H1 (cell line): ENCODE measurements around the gene GANAB. TPM values are rescaled to one million over a fixed set of nuclear protein-coding genes. Genes with fewer than 3 reads are reported as not detected.

ENCODE experiments used
- GABPA ChIP-seq: IDR thresholded peaks from 2 replicates; pipeline ENCODE4 v1.6.1; 2011; ENCODE audit warnings: mild to moderate bottlenecking, low read length, moderate library complexity, borderline replicate concordance; ENCODE audit not compliant: insufficient read depth
- HDAC2 ChIP-seq, 2 experiments: fragments of 300-600 bp in 1 of 2; sonication (generic) in 1 of 2; IDR thresholded peaks; 2 replicates each; pipeline ENCODE4 v1.6.1; 2011 to 2012; ENCODE audit warnings: low read depth in 2 of 2, low read length in 2 of 2, mild to moderate bottlenecking in 2 of 2, moderate library complexity in 2 of 2, borderline replicate concordance in 1 of 2, inconsistent platforms in 1 of 2
- MAX ChIP-seq: IDR thresholded peaks from 2 replicates; pipeline ENCODE4 v1.6.1; 2012; ENCODE audit warnings: inconsistent platforms
- POU5F1 ChIP-seq: IDR thresholded peaks from 2 replicates; pipeline ENCODE4 v1.6.1; 2011; ENCODE audit warnings: low read depth, mild to moderate bottlenecking, low read length, moderate library complexity
- RBBP5 ChIP-seq: IDR thresholded peaks from 2 replicates; pipeline ENCODE4 v1.7.1; 2012; ENCODE audit warnings: low read depth, mild to moderate bottlenecking, inconsistent platforms, low read length, moderate library complexity, borderline replicate concordance
- RFX5 ChIP-seq: IDR thresholded peaks from 2 replicates; pipeline ENCODE4 v1.6.1; 2011; ENCODE audit warnings: low read depth, low read length, improper control_type of control experiment, borderline replicate concordance
- RNF2 ChIP-seq: fragments of 200-900, 300-1000 bp; sonication (generic); IDR thresholded peaks from 2 replicates; pipeline ENCODE4 v1.7.1; 2016; ENCODE audit warnings: borderline replicate concordance, low read depth, mild to moderate bottlenecking, antibody characterized with exemption, low read length; ENCODE audit not compliant: poor library complexity, severe bottlenecking; ENCODE audit errors: missing control alignments
- TAF1 ChIP-seq: IDR thresholded peaks from 2 replicates; pipeline ENCODE4 v1.6.1; 2011; ENCODE audit warnings: mild to moderate bottlenecking, low read depth, low read length
- USF2 ChIP-seq: IDR thresholded peaks from 2 replicates; pipeline ENCODE4 v1.6.1; 2011; ENCODE audit warnings: low read length, improper control_type of control experiment
- polyA plus RNA-seq, 7 experiments: library from polyadenylated mRNA; depleted of rRNA in 3 of 7; stranded (reverse) in 5 of 7; unstranded in 2 of 7; fragments of >200 nt in 5 of 7; fragments of 200-250 nt in 2 of 7; gene quantifications; 1 replicate in 5 of 7; 2 replicates in 1 of 7; 4 replicates in 1 of 7; pipeline versions ENCODE4 v1.2.1 to v1.2.3, GENCODE V29; 2011 to 2013; ENCODE audit warnings: missing spikeins in 2 of 7, mixed read lengths in 2 of 7
- total RNA-seq: library from RNA; stranded (reverse); fragmentation: NEBNext Ultra II Directional; extraction: Animal tissue kit (Norgen Biotek cat#: 25700); gene quantifications from 2 replicates; pipeline ENCODE4 v1.2.1, GENCODE V29; 2021

The GANAB gene
- total and polyA plus RNA-seq, 2 of the 8 experiments (the other 6 are each of a cell fraction or from before 2014, with no cell fraction given), result 289 to 330 TPM

- TF ChIP-seq USF2 (no peak), RBBP5 (no peak), TAF1 (no peak), RFX5 (no peak), GABPA (no peak), RNF2 (no peak), HDAC2 (IDR thresholded peaks at IDR 0.05; ENCODE audit: borderline replicate concordance in 1 of 2, low read depth in 2 of 2, low read length in 2 of 2) (no peak), POU5F1 (no peak), MAX (no peak)
Observed at GRCh38 chr11:62622476-62623089, 23.8 kb downstream of the GANAB start (continued).
